ENCODE data around the gene OR52B2. TPM values are rescaled to one million over a fixed set of nuclear protein-coding genes. Genes with fewer than 3 reads are reported as not detected.

Gene OR52B2
- total RNA-seq, 1 experiment from 2014 or later: not detected

DNA sequence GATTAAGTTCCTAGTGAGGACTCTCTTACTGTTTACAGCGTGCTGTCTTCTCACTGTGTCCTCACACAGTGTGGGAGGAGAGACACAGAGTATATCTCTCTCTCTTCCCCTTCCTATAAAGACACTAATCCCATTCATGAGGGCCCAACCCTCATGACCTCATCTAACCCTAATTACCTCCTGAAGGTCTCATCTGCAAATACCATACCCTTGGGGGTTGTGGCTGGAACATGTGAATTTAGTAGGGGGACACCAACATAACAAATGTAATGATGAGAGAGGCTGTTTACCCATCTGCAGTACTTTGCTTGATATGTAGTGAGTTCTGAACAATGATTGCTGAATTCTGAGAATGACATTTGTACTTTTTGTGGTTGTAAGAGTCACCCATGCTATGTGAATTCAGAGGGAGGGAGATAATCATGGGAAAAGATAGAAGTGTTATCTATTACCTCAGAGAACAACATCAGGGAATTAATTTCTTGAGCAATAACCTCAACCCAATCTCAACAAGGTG is 24.0 kb upstream of the OR52B2 start:
- H3K4me3 Mint-ChIP-seq: no peak overlapping the region

More for the DNA sequence above, 24.0 kb upstream of the OR52B2 start:
- Histone ChIP-seq H4K8ac (replicated peaks; ENCODE audit: insufficient read length, low read depth, low read length) (no peak overlapping the region), H3K18ac (ENCODE audit: insufficient read length, low read depth, low read length) (no peak overlapping the region), H3K4me2 (ENCODE audit: insufficient read depth, insufficient read length, low read length) (no peak overlapping the region), H3K27me3 (ENCODE audit: insufficient read depth, low read length) (no peaks in the 10 kb centered on the region), H3K4ac (ENCODE audit: low read depth, low read length) (no peak overlapping the region), H2BK5ac (ENCODE audit: insufficient read length, low read length) (no peak overlapping the region), H2BK20ac (ENCODE audit: low read depth, low read length, poor library complexity, severe bottlenecking) (no peak overlapping the region), H3K9ac (ENCODE audit: extremely low read depth, insufficient read length, low read length) (no peak overlapping the region), H2AFZ (ENCODE audit: low read length) (no peak overlapping the region), H3K79me1 (ENCODE audit: insufficient read depth, low read depth, low read length, poor library complexity, severe bottlenecking) (no peaks in the 10 kb centered on the region), H3K14ac (ENCODE audit: insufficient read depth, low read length) (no peak overlapping the region), H4K91ac (ENCODE audit: insufficient read length, low read depth, low read length) (no peak overlapping the region), H3K79me2 (ENCODE audit: insufficient read depth, low read length) (no peaks in the 10 kb centered on the region), H3T11ph (ENCODE audit: low read length) (no peak overlapping the region), H4K20me1 (ENCODE audit: control insufficient read depth, insufficient read depth, insufficient read length) (no peaks in the 10 kb centered on the region), H3K9me3 (ENCODE audit: control insufficient read depth, low read depth, low read length) (no peaks in the 10 kb centered on the region), H2BK12ac (ENCODE audit: insufficient read length, low read depth, low read length) (no peak overlapping the region), H3K4me1 (ENCODE audit: insufficient read depth, low read length) (no peaks in the 10 kb centered on the region), H4K5ac (ENCODE audit: insufficient read length, low read depth, low read length) (no peak overlapping the region), H2BK15ac (ENCODE audit: low read depth, low read length) (no peak overlapping the region), H3K56ac (ENCODE audit: insufficient read length, low read depth, low read length) (no peak overlapping the region), H3K27ac (ENCODE audit: insufficient read length, low read depth, low read length) (no peak overlapping the region), H3K23me2 (ENCODE audit: insufficient read length, low read depth, low read length, poor library complexity, severe bottlenecking) (no peaks in the 10 kb centered on the region), H2AK5ac (ENCODE audit: insufficient read length, low read length) (no peak overlapping the region), H3K23ac (ENCODE audit: insufficient read length, low read depth, low read length) (no peak overlapping the region), H2BK120ac (ENCODE audit: low read depth, low read length, poor library complexity, severe bottlenecking) (no peak overlapping the region)
- H3K9me3 Mint-ChIP-seq: no peaks in the 10 kb centered on the region; a peak in 1 of 5 replicates
- H3K27me3 Mint-ChIP-seq (ENCODE audit: low read depth): no peaks in the 10 kb centered on the region
- TF ChIP-seq, protein P1, sequence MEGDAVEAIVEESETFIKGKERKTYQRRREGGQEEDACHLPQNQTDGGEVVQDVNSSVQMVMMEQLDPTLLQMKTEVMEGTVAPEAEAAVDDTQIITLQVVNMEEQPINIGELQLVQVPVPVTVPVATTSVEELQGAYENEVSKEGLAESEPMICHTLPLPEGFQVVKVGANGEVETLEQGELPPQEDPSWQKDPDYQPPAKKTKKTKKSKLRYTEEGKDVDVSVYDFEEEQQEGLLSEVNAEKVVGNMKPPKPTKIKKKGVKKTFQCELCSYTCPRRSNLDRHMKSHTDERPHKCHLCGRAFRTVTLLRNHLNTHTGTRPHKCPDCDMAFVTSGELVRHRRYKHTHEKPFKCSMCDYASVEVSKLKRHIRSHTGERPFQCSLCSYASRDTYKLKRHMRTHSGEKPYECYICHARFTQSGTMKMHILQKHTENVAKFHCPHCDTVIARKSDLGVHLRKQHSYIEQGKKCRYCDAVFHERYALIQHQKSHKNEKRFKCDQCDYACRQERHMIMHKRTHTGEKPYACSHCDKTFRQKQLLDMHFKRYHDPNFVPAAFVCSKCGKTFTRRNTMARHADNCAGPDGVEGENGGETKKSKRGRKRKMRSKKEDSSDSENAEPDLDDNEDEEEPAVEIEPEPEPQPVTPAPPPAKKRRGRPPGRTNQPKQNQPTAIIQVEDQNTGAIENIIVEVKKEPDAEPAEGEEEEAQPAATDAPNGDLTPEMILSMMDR (conservative IDR thresholded peaks at IDR 0.05): no peak
- peaks cover 0 to 2% (median 0%) of the 10 kb centered on the region in 3 experiments; a peak in 2 of 7 replicates for H3K36me3 Mint-ChIP-seq (ENCODE audit: insufficient read depth in 1 of 3, low read depth in 3 of 3)
- H3K27ac Mint-ChIP-seq: no peak overlapping the region
- no peak for DNase-seq
- no CpG with 5 or more reads among the region's 1 CpG for WGBS (ENCODE audit: extremely low coverage, insufficient read length, low lambda C conversion rate)
- H3K4me1 Mint-ChIP-seq: no peaks in the 10 kb centered on the region; a peak in 1 of 4 replicates
